GM12891 (cell line): ENCODE data around the gene FKBP5.

Experiments
- DNase-seq: peaks from one replicate; pipeline ENCODE4 v3.0.0; 2011; ENCODE audit warnings: low spot score; ENCODE audit not compliant: insufficient read length
- FAIRE-seq: peaks from 2 replicates; lab custom pipeline; 2011; peaks lifted over from hg19 to GRCh38; lab: Jason Lieb, UNC
- PAX5 ChIP-seq: IDR thresholded peaks from 2 replicates; pipeline ENCODE4 v1.6.1; 2011; ENCODE audit warnings: low read length, moderate library complexity, mild to moderate bottlenecking; ENCODE audit not compliant: insufficient read depth, severe bottlenecking
- POLR2A ChIP-seq: IDR thresholded peaks from 2 replicates; pipeline ENCODE4 v1.6.1; 2011; ENCODE audit warnings: low read depth, low read length, control low read depth
- POLR2AphosphoS5 ChIP-seq: IDR thresholded peaks from 2 replicates; pipeline ENCODE4 v1.6.1; 2011; ENCODE audit warnings: low read depth, low read length, control low read depth
- POU2F2 ChIP-seq: IDR thresholded peaks from 2 replicates; pipeline ENCODE4 v1.6.1; 2011; ENCODE audit warnings: low read depth, mild to moderate bottlenecking, control low read depth, low read length, moderate library complexity
- SPI1 ChIP-seq: IDR thresholded peaks from 2 replicates; pipeline ENCODE4 v1.6.1; 2011; ENCODE audit warnings: low read depth, low read length, control low read depth
- TAF1 ChIP-seq: IDR thresholded peaks from 2 replicates; pipeline ENCODE4 v1.6.1; 2011; ENCODE audit warnings: low read depth, low read length, control low read depth

The FKBP5 gene

DNA sequence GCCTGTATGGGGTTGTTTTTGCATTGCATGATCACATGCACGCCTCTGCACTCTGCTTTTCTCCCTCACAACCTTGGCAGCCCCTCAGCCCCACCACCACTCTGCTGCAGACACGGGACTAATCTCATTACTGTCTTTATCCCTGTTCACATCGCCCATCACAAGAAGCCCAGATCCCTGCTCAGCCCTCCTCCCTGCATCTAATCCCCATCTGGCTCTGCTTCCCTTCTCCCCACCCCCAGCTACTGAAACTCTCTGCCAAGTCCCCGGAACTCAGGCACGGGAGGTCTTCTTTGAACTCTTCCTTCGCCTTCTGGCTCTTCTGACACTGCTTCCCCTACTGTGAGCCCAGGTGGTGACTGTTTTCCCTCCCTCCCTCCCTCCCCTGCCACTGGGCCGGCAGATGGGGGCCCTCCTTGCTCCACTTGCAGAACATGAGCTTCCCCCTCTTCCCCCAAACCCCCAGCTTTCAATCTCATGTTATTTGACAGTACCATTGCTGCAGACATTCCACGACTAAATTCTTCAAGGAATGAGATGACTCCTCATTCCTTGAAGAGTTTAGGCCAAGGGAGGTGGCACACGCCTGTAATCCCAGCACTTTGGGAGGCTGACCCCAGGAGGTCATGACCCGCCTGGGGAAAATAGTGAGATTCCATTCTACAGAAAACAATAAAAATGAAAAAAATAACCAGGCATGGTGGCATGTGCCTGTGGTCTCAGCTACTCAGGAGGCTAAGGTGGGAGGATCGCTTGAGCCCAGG lies 154.1 kb downstream of the FKBP5 start:
- no peak for TF ChIP-seq POLR2AphosphoS5
- no peak for TF ChIP-seq TAF1
- no peak for TF ChIP-seq POLR2A
- TF ChIP-seq SPI1: no peak
- no peak for TF ChIP-seq POU2F2
- TF ChIP-seq PAX5: no peak
- DNase-seq (no peak), FAIRE-seq (no peak)

DNA sequence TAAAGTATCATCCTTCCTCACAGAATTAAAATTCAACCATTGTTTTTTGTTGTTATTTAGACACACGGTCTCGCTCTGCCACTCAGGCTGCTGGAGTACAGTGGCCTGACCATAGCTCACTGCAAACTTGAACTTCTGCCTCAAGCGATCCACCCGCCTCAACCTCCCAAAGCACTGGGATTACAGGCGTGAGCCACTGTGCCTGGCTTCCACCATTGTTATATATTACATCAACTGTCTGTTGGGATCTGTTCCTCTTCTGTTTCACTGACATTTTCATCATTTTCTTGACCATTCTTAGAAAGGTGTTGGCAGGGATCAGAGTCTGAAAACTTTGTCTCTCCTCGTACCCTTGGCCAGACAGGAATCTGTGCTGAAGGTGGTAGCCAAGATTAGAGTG lies 154.7 kb downstream of the FKBP5 start:
- DNase-seq (no peak), FAIRE-seq (no peak)
- no peak for TF ChIP-seq POLR2AphosphoS5
- TF ChIP-seq TAF1: no peak
- no peak for TF ChIP-seq POU2F2
- TF ChIP-seq POLR2A: no peak
- no peak for TF ChIP-seq PAX5
- no peak for TF ChIP-seq SPI1

DNA sequence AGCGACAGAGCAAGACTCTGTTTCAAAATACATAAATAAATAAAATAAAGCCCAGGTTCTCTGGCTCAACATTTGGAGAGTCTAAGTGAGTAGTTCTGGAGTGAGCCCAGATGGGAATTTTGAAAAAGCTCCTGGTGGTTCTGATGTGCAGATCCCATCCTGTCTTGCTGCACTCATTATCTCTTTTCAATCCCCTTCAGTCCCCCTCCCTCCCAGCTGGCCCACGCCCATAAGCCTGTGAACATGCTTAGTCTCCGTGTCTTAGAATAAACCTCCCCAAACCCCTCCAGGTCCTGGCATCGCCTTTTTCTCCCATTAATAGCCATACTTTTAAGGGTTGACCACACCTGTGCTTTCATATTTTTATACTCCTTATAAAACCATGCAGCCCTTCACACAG lies 156.6 kb downstream of the FKBP5 start:
- TF ChIP-seq TAF1 (no peak), POLR2A (no peak), SPI1 (no peak), PAX5 (no peak), POU2F2 (no peak), POLR2AphosphoS5 (no peak)
- FAIRE-seq (no peak), DNase-seq (no peak)

DNA sequence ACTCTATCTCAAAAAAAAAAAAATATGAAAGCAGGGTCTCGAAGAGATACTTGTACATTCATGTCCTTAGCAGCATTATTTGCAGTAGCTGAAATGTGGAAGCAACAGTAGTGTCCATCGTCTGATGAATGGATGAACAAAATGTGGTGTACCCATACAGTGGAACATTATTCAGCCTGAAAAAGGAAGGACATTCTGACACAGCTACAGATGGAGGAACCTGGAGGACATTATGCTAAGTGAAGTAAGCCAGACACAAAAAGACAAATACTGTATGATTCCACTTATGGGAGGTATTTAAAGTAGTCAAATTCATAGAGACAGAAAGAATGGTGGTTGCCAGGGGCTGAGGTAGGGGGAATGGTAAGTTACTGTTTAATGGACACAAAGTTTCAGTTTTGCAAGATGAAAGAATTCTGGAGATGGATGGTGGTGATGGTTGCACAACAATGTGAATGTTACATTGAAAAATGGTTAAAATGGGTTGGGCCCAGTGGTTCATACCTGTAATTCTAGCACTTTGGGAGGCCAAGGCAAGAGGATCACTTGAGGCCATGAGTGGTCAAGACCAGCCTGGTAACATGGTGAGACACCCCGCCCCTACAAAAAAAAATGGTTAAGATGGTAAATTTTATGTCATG lies 164.2 kb downstream of the FKBP5 start:
- FAIRE-seq (no peak), DNase-seq (no peak)
- no peak for TF ChIP-seq TAF1
- no peak for TF ChIP-seq SPI1
- no peak for TF ChIP-seq POLR2A
- no peak for TF ChIP-seq POLR2AphosphoS5
- no peak for TF ChIP-seq PAX5
- TF ChIP-seq POU2F2: no peak
